GM19035 (cell line): ENCODE measurements around the gene CSF1R.
"Not testable (repeated sequence)": the region's sequence is repeated elsewhere in the genome, so short reads cannot be mapped to it uniquely, and the experiment has no call there.

Experiments
- ATAC-seq: cut with Tn5 transposase; IDR thresholded peaks from one replicate; pipeline ENCODE4 v1.9.1; 2021; ENCODE audit not compliant: unreplicated experiment

CSF1R gene

GRCh38 chr5:150033334-150033733 lies 53.0 kb downstream of the CSF1R start:
- ATAC-seq: no peak

- ATAC-seq: not testable (repeated sequence)
Measured at GRCh38 chr5:150028047-150028446, 58.3 kb downstream of the CSF1R start.

- ATAC-seq: no peak
Measured at GRCh38 chr5:150026682-150027172, 59.6 kb downstream of the CSF1R start.

- no peak for ATAC-seq
Measured at GRCh38 chr5:150024346-150024984, 61.9 kb downstream of the CSF1R start.

GRCh38 chr5:150023136-150023535 lies 63.2 kb downstream of the CSF1R start:
- ATAC-seq: no peak

- ATAC-seq: no peak
Measured at GRCh38 chr5:150022681-150023080, 63.7 kb downstream of the CSF1R start.

GRCh38 chr5:150022158-150022531 lies 64.2 kb downstream of the CSF1R start:
- ATAC-seq: no peak

GRCh38 chr5:150021491-150022157 lies 64.7 kb downstream of the CSF1R start:
- no peak for ATAC-seq

GRCh38 chr5:150020249-150020648 lies 66.1 kb downstream of the CSF1R start:
- no peak for ATAC-seq

GRCh38 chr5:150017226-150018005 lies 68.9 kb downstream of the CSF1R start:
- ATAC-seq: no peak

GRCh38 chr5:150016537-150016936 lies 69.8 kb downstream of the CSF1R start:
- ATAC-seq: no peak

GRCh38 chr5:150015415-150015814 lies 70.9 kb downstream of the CSF1R start:
- ATAC-seq: no peak

- ATAC-seq: no peak
Measured at GRCh38 chr5:150014456-150014855, 71.9 kb downstream of the CSF1R start.

- no peak for ATAC-seq
Measured at GRCh38 chr5:150013931-150014330, 72.4 kb downstream of the CSF1R start.

GRCh38 chr5:150009671-150010387 lies 76.5 kb downstream of the CSF1R start:
- no peak for ATAC-seq

GRCh38 chr5:150007050-150007449 lies 79.3 kb downstream of the CSF1R start:
- ATAC-seq: no peak

- no peak for ATAC-seq
Measured at GRCh38 chr5:150006318-150006717, 80.0 kb downstream of the CSF1R start.
